HG02678 (cell line): Measurements from ENCODE around the gene PTP4A2.
"Not testable (repeated sequence)": the region's sequence is repeated elsewhere in the genome, so short reads cannot be mapped to it uniquely, and the experiment has no call there.

Source experiments
- ATAC-seq: cut with Tn5 transposase; IDR thresholded peaks from one replicate; pipeline ENCODE4 v1.9.1; 2021; ENCODE audit warnings: mild to moderate bottlenecking, moderate library complexity; ENCODE audit not compliant: unreplicated experiment

PTP4A2 gene

DNA sequence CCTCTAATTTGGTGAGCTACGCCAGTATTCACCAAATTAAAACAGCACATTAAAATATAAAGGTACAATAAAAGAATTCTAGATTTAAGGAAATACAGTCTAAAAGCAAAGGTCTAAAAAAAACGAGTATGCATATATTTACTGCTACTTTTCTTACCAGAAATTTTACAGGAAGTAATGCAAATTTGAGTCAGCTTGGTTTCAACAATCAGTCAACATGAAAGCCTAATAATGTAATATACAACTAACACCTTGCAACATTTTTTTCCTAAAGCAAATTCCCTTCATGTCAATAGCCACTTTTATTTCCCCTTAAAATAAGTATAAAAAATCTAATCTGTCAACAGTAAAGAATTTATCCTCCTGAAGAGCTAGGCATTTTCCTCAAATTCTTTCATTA is 11.9 kb downstream of the PTP4A2 start:
- no peak for ATAC-seq

DNA sequence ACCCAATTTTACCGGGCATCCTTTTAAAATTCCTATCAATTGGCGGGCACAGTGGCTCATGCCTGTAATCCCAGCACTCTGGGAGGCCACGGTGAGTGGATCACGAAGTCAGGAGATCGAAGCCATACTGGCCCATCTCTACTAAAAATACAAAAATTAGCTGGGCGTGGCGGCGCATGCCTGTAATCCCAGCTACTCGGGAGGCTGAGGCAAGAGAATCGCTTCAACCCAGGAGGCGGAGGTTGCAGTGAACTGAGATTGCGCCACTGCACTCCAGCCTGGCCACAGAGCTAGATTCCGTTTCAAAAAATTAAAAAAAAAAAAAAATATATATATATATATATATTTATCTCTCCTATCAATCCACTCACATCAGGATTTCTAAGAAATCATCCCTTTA is 12.3 kb downstream of the PTP4A2 start:
- ATAC-seq: not testable (repeated sequence)

DNA sequence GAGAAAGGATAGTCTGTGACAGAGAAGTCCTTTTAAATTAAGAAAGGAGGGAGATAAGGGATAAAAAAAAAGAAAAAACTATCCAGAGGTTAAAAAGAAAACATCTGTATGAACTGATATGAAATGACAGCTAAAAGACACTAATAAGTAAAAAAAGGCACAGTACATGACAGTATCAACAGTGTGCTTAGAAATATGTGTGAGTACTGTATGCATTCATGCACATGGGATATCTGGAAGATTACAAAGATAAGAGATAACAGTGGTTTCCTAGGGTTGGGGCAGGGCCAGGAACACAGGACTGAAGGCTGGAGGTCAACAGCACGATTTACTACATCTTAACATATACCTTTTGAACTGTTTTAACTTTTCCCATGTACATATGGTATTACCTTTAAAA is 13.3 kb downstream of the PTP4A2 start:
- no peak for ATAC-seq

DNA sequence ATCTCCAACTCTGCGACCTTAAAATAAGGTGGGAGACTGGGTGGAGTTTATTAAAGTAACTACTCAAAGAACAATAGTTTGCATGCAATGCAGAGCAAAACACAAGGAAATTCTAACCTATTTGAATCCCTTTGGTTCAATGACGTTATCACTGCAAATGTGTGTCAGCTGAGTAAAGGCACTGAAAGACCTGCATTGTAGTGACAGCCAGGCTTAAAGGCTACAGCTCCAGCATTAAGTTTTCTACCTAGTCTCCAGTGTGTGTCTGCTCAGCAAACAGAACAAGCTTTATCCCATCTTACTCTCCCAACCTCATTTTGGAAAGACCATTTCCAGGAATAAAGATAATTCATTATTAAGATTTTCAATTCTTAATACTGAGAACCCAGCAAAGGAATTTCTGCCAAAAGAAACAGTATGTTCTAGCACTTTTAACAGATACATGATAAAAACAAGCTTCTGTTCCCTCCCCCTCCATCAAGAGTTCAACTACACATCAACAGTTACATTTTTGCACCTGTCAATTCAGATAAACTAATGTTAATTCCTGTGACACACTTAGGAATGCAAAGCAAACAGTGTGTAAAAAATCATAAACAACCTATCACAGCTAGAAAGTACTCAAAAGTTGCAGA is 14.2 kb downstream of the PTP4A2 start:
- no peak for ATAC-seq

DNA sequence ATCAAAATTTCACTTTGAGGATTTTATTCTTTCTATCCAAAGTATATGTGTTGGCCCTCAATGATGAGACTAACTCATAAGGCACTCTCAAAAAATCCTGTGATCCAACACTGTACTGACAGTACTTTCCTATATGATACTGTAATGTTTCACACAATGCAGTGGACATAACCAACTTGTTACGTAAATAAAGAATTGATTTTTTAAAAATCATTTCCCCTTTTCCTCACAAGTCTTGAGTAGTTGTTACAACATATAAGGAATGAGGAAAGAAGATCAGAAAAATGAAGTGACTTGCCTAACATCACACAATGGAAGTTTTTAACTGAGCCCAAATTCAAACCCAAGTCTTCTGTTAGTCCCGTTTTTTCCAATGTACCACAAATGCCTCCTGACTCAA is 17.2 kb downstream of the PTP4A2 start:
- ATAC-seq: no peak

DNA sequence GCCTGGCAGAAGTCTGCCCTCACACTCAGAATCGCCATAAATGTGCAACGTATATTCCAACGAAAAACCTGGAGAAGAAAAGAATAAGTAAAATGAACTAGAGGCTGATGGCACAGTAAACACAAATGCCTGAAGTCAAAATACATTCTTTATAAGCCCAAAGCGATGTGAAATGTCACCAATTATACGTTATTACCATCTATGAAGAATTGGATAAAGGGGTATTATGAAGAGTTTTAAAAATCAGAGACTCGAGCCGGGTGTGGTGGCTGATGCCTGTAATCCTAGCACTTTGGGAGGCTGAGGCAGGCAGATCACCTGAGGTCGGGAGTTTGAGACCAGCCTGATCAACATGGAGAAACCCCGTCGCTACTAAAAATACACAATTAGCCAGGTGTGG is 18.6 kb downstream of the PTP4A2 start:
- ATAC-seq: no peak

DNA sequence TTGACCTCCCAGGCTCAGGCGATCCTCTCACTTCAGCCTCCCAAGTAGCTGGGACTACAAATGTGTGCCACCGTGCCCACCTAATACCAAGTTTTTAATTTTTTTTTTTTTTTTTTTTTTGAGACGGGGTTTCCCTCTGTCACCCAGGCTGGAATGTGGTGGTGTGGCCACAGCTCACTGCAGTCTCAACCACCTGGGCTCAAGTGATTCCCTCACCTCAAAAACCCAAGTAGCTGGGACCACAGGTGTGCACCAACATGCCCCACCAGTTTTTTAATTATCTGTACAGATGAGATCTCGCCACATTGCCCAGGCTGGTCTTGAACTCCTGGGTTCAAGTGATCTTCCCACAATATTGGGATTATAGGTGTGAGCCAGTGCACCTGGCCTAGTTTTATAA is 22.7 kb downstream of the PTP4A2 start:
- ATAC-seq: no peak

DNA sequence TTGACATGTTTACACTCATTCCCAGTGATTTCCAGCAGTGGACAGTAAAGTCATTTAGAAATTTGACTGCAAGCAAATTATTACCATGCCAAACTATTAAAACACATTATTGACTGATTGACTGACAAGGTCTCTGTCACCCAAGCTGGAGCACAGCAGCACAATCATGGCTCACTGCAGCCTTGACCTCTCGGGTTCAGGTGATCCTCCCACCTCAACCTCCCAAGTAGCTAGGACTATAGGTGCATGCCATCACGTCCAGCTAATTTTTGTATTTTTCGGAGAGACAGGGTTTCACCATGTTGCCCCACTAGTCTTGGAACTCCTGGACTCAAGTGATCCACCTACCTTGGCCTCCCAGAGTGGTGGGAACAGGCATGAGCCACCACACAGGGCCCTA is 24.2 kb downstream of the PTP4A2 start:
- ATAC-seq: no peak

DNA sequence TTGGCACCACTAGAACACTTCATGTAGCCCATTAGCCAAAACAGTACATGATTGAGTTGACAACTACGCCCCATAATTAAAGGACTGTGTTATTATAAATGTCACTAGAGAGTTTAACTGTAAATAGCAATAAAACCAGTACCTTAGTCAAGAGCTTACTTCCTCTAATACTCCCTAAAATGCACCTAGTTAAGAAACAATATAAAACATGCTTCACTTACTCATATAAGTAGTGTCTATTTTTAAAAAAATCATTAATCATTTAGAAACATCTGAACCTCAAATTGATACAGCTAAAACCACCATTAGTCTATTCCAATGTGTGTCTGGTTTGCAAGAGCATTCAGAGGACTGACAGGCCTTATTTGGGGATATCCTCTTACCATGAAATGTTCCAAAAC is 25.3 kb downstream of the PTP4A2 start:
- no peak for ATAC-seq

DNA sequence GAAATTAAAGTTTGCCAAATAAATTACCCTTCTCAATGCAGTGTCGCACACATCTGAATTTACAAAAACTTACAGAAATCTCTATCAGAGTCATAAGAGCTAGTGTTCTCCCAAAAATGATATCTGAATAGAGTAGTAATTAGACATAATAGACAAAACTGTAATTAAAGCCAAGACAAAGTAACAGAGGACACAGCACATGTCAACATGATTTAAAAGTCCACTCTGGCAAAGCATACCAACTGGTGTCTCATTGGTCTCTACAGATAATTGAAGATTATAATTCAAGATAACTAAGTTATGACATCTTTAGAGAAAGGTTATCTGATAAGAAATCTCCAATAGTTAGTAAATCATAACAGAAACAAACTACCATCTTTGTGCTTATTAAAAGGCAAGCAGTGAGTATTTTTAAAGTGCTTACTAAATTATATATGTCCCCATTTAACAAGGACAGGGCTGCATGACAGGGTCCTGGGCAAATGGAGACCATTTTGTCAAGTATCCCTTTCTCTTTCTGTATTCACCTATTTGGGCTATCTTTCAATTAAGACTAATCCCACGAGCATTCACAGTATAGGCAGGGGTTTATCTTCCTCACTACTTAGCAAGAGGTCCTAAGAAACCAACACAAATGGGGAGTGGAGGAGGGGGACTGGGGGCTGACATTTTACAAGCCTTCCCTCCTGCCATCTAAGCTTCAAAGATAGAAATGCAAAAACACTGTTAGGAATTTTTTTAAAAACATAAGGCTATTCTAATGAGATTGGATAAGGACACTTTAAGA is 26.0 kb downstream of the PTP4A2 start:
- no peak for ATAC-seq

DNA sequence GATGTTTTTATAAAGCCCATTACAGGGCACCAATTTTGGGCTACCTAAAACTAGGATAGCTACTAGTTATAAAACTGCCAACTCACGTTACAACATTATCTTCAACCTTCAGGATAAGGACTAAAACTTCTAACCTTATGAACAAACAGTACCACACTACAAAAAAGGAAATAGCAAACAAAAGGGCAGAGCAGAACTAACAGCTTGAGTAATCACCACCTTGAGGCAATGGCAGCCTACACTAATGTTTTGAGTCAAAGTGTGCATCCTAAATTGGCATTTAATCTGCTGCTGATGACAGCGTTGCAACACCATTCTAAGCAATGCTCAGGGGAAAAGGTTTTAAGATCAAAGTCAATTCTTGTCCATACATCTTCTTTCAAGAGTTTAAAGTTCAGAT is 27.2 kb downstream of the PTP4A2 start:
- ATAC-seq: no peak

DNA sequence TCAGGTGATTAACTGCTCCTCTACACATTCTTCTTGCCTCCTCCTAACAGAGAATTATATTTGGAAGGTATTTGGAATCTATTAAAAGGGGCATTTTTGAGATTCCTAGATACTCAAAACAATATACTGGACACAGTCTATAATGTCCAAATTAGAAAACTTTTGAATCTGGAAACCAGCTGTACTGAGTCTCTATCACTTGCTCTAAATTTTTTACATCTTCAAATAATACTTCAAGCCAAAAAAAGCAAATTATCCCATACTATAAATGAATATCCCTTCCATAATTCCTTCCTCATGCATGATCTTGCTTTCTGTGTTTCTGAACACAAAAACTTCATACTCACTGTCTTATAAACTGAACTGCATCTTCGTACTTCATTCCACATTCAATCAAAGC is 28.5 kb downstream of the PTP4A2 start:
- no peak for ATAC-seq

DNA sequence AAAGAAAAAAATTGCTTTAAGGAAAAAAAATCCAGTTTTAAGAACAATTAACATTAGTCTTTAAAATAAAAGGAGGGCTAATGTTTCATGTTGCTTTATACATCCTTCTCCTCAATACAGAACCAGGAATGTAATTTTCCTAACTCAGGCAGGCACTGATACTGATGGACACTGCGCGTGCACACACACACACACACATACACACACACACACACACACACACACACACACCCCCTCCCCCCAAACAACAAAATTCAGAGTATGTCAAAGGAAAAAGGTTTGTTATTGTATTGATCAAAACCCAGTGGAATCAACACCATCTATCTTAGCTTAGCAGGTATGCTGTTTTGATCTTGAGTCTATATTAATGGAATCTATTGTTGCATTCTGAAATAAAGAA is 31.6 kb downstream of the PTP4A2 start:
- no peak for ATAC-seq

DNA sequence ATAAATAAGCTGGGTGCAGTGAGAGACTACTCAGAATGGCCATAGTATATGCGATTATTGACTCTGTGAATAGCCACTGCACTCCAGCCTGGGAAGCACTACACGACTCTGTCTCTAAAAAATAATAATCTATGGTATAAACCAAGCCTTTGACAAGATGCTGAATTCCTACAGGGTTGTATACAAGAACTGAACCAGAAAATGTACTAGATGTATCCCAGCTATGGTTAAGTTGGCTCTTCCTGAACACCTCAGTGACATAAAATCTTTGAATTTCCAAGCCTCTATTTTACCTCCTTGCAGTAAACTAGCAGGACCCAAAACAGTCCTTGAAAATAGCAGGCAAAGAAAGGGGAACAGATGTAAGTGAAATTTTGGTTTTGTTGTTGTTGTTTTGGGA is 32.5 kb downstream of the PTP4A2 start:
- ATAC-seq: no peak

DNA sequence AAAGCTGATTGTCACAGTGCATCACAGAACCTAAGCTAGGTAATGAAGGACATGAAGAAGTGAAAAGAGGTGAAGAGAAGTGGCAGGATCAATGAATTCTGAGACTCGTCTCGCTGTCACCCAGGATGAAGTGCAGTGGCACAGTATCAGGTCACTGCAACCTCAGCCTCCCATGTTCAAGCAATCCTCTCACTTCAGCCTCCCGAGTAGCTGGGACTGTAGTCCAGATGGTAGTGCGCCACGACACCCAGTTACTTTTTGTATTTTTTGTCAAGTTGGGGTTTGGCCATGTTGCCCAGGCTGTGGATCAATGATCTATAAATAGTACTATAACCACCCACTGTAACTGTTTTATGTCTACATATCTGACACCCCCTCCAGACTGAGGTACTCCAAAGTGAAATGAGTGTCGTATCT is 33.1 kb downstream of the PTP4A2 start:
- no peak for ATAC-seq

DNA sequence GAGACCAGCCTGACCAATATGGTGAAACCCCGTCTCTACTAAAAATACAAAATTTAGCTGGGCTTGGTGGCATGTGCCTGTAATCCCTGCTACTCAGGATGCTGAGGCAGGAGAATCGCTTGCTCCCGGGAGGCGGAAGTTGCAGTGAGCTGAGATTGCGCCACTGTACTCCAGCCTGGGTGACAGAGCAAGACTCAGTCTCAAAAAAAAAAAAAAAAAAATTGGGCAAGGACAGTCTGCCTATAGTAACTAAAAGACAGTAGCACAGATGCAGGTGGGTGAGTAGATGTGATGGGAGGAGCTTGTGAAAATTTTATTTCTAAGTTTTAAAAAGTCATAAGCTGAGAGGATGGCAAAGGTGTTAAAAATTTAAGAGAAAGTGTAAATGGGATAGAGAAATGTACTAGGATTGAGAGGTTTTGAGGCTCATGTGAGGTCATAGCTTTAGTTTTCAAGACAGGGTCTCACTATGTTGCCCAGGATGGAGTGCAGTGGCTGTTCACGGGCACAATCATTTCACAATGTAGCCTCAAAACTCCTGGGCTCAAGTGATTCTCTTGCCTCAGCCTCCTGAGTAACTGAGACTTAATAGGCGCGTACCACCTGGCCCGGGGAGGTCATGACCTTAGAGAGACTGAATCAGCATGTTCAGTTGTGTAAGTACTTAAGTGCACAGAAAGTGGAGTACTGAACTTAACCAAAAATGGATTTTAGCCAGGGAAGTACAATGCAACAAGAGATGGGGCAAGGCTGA is 33.7 kb downstream of the PTP4A2 start:
- no peak for ATAC-seq

DNA sequence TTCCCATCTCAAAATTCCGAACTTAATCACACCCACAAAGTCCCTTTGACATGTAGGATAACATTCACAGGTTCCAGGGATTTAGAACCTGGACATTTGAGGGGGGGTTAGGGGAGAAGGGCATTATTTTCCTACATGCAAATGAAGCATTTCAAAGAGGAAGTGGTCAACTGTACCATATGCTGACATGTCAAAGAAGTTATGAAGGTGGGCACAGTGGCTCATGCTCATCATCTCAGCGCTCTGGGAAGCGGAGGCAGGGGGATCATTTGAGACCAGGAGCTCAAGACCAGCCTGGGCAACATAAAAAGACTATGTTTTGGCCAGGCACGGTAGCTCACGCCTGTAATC is 35.7 kb downstream of the PTP4A2 start:
- ATAC-seq: no peak

DNA sequence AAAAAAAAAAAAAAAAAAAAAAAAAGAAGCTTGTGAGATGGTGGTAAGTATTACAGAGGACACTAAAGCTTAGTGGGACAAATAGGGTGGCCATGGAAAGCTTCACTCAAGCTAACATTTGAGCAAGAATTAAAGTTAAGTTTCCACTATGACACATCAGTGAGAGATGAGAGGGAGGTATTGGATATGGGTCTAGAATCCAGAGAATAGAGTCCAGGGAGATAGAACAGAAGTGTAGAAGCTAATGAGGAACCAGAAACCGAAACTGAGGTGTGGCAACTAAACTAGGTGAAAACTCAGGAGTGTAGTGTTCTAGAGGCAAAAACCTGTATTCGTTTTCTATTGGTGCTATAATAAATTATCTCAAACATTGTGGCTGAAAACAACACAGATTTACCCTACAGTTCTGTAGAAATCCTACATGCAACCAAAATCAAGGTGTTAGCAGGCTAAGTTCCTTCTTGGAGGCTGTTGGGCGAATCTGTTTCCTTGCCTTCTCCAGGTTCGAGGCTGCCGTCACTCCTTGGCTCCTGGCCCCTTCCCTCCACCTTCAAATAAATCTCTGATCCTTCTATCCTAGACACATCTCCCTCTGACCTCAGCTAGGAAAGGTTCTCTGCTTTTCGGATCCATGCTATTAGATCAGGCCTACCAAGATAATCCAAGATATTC is 36.2 kb downstream of the PTP4A2 start:
- no peak for ATAC-seq

DNA sequence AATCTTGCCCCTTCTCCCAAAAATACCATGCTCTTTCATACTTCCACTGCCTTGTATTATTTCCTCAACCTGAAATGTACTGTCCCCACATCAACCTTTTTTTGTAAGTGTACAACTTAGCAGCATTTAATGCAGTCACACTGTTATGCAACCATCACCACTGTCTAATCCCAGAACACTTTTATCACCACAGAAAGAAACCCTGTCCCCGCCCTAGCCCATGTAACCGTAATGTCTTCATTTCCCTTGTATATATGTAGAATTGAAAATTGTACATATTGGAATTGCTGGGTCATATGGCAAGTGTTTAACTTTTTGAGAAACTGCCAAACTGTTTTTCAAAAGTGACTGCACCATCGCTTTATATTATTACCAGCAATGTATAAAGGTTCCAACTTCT is 37.4 kb downstream of the PTP4A2 start:
- no peak for ATAC-seq

DNA sequence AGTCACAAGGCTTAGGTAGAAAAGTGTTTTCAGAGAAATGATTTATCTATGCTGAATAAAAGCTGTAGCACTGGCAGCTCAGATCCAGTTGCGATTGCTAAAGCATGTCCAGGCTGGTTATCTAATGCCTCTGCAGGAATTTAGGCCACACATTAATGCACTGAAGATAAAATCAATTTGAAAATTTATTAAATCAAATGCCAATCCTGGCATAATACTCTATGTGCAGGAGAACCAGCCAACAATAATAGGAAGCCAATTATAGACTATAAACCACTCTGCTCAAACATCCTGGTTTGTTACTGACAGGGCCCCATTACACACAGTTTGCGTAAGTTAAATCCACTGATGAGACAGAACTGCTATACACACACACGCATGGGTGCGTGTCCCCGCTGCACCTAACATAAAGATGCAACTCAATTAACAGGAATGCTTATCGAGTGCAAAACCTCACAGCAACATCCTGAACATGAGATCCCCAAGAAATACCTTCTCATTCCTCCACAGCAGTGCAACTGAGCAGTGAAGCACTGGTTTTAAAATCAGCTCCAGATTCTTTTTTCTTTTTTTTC is 40.6 kb downstream of the PTP4A2 start:
- no peak for ATAC-seq

DNA sequence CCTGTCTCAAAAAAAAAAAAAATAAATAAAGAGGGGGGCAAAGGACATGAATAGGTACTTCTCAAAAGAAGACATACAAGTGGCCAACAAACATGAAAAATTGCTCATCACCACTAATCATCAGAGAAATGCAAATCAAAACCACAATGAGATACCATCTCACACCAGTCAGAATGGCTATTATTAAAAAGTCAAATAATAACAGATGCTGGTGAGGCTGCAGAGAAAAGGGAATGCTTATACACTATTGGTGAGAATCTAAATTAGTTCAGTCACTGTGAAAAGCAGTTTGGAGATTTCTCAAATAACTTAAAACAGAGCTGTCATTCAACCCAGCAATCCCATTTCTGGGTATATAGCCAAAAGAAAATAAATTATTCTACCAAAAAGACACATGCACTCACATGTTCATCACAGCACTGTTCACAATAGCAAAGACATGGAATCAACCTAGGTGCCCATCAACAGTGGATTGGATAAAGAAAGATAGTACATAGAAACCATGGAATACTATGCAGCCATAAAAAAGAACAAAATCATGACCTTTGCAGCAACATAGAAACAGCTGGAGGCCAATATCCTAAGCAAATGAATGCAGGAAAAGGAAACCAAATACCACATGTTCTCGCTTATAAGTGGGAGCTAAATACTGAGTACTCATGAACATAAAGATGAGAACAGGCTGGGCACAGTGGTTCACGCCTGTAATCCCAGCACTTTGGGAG is 42.5 kb downstream of the PTP4A2 start:
- ATAC-seq: not testable (repeated sequence)
